ENCODE data around the gene MTRFR.
A peak's percentile ranks its signal among the peaks of the same experiment; 100 is the strongest.

Gene MTRFR

GRCh38 chr12:123267335-123267920, 34.2 kb downstream of the MTRFR start:
- in situ Hi-C loops (cut with HindIII; ENCODE audit: low pct_ligation_motif_present, low pct_unique_long_range_greater_than_20kb, low sequenced_read_pairs), result no loop called here
- no peak for DNase-seq

- in situ Hi-C loops (cut with HindIII; ENCODE audit: low pct_ligation_motif_present, low pct_unique_long_range_greater_than_20kb, low sequenced_read_pairs), result no loop called here
- DNase-seq, result no peak
Observed at GRCh38 chr12:123267991-123268843, 35.0 kb downstream of the MTRFR start.

- DNase-seq, result no peak
- in situ Hi-C loops (cut with HindIII; ENCODE audit: low pct_ligation_motif_present, low pct_unique_long_range_greater_than_20kb, low sequenced_read_pairs), result no loop called here
Observed at GRCh38 chr12:123268850-123269249, 35.6 kb downstream of the MTRFR start.

- DNase-seq, result no peak
- in situ Hi-C loops (cut with HindIII; ENCODE audit: low pct_ligation_motif_present, low pct_unique_long_range_greater_than_20kb, low sequenced_read_pairs), result no loop called here
Observed at GRCh38 chr12:123269395-123269892, 36.2 kb downstream of the MTRFR start.

- in situ Hi-C loops (cut with HindIII; ENCODE audit: low pct_ligation_motif_present, low pct_unique_long_range_greater_than_20kb, low sequenced_read_pairs), result no loop called here
Observed at GRCh38 chr12:123269896-123270213, 36.6 kb downstream of the MTRFR start.

GRCh38 chr12:123270214-123271000, 37.2 kb downstream of the MTRFR start:
- DNase-seq, result no peak
- in situ Hi-C loops (cut with HindIII; ENCODE audit: low pct_ligation_motif_present, low pct_unique_long_range_greater_than_20kb, low sequenced_read_pairs), result no loop called here

More at GRCh38 chr12:123269896-123270213, 36.6 kb downstream of the MTRFR start:
- DNase-seq, result no peak

GRCh38 chr12:123271001-123271668, 37.9 kb downstream of the MTRFR start:
- in situ Hi-C loops (cut with HindIII; ENCODE audit: low pct_ligation_motif_present, low pct_unique_long_range_greater_than_20kb, low sequenced_read_pairs), result no loop called here
- DNase-seq, result peak; percentile 78

GRCh38 chr12:123273166-123273565, 39.9 kb downstream of the MTRFR start:
- in situ Hi-C loops (cut with HindIII; ENCODE audit: low pct_ligation_motif_present, low pct_unique_long_range_greater_than_20kb, low sequenced_read_pairs), result no loop called here

GRCh38 chr12:123278101-123278627, 44.9 kb downstream of the MTRFR start:
- in situ Hi-C loops (cut with HindIII; ENCODE audit: low pct_ligation_motif_present, low pct_unique_long_range_greater_than_20kb, low sequenced_read_pairs), result no loop called here
- no peak for DNase-seq

More at GRCh38 chr12:123273166-123273565, 39.9 kb downstream of the MTRFR start:
- no peak for DNase-seq

GRCh38 chr12:123280971-123281370, 47.7 kb downstream of the MTRFR start:
- no peak for DNase-seq
- in situ Hi-C loops (cut with HindIII; ENCODE audit: low pct_ligation_motif_present, low pct_unique_long_range_greater_than_20kb, low sequenced_read_pairs), result no loop called here

GRCh38 chr12:123282111-123282510, 48.9 kb downstream of the MTRFR start:
- DNase-seq, result no peak
- in situ Hi-C loops (cut with HindIII; ENCODE audit: low pct_ligation_motif_present, low pct_unique_long_range_greater_than_20kb, low sequenced_read_pairs), result no loop called here

GRCh38 chr12:123283461-123283860, 50.2 kb downstream of the MTRFR start:
- no peak for DNase-seq
- in situ Hi-C loops (cut with HindIII; ENCODE audit: low pct_ligation_motif_present, low pct_unique_long_range_greater_than_20kb, low sequenced_read_pairs), result no loop called here

- in situ Hi-C loops (cut with HindIII; ENCODE audit: low pct_ligation_motif_present, low pct_unique_long_range_greater_than_20kb, low sequenced_read_pairs), result no loop called here
- DNase-seq, result no peak
Observed at GRCh38 chr12:123284669-123285068, 51.4 kb downstream of the MTRFR start.

GRCh38 chr12:123286652-123287373, 53.6 kb downstream of the MTRFR start:
- in situ Hi-C loops (cut with HindIII; ENCODE audit: low pct_ligation_motif_present, low pct_unique_long_range_greater_than_20kb, low sequenced_read_pairs), result no loop called here

GRCh38 chr12:123288751-123289346, 55.6 kb downstream of the MTRFR start:
- DNase-seq, result no peak
- in situ Hi-C loops (cut with HindIII; ENCODE audit: low pct_ligation_motif_present, low pct_unique_long_range_greater_than_20kb, low sequenced_read_pairs), result no loop called here

More at GRCh38 chr12:123286652-123287373, 53.6 kb downstream of the MTRFR start:
- DNase-seq, result no peak

GRCh38 chr12:123289911-123290310, 56.7 kb downstream of the MTRFR start:
- DNase-seq, result no peak

GRCh38 chr12:123293178-123293760, 60.0 kb downstream of the MTRFR start:
- no peak for DNase-seq
- in situ Hi-C loops (cut with HindIII; ENCODE audit: low pct_ligation_motif_present, low pct_unique_long_range_greater_than_20kb, low sequenced_read_pairs), result no loop called here

More at GRCh38 chr12:123289911-123290310, 56.7 kb downstream of the MTRFR start:
- in situ Hi-C loops (cut with HindIII; ENCODE audit: low pct_ligation_motif_present, low pct_unique_long_range_greater_than_20kb, low sequenced_read_pairs), result no loop called here

All from ACHN (cell line).